HepG2 (cell line): ENCODE measurements around the gene INSIG2. TPM values are rescaled to one million over a fixed set of nuclear protein-coding genes. Genes with fewer than 3 reads are reported as not detected.
A peak's percentile ranks its signal among the peaks of the same experiment; 100 is the strongest.

Source experiments
- FOSL2 ChIP-seq: sonication (generic); formaldehyde crosslinking; IDR thresholded peaks from 2 replicates; pipeline ENCODE4 v1.4.0; 2020; ENCODE audit warnings: missing genetic modification reagents
- HOXA9 ChIP-seq: sonication (generic); formaldehyde crosslinking; IDR thresholded peaks from 2 replicates; pipeline ENCODE4 v1.8.1; 2022; ENCODE audit warnings: missing genetic modification reagents, mild to moderate bottlenecking, moderate library complexity, borderline replicate concordance
- JDP2 ChIP-seq: sonication (generic); formaldehyde crosslinking; IDR thresholded peaks from 2 replicates; pipeline ENCODE4 v1.8.1; 2022; ENCODE audit warnings: missing genetic modification reagents, borderline replicate concordance
- MYC ChIP-seq: sonication (generic); formaldehyde crosslinking; IDR thresholded peaks from 2 replicates; pipeline ENCODE4 v1.9.0; 2021; ENCODE audit warnings: missing genetic modification reagents, borderline replicate concordance
- NR2F1 ChIP-seq, 2 experiments: fragments of 450-650 bp in 1 of 2; formaldehyde crosslinking in 1 of 2; IDR thresholded peaks; 2 replicates each; pipeline versions ENCODE4 v1.5.0 to v1.6.1; 2016 to 2020; ENCODE audit warnings: mild to moderate bottlenecking in 1 of 2, missing compliant biosample characterization in 1 of 2, missing genetic modification reagents in 1 of 2, moderate library complexity in 1 of 2
- REXO4 ChIP-seq: sonication (generic); formaldehyde crosslinking; IDR thresholded peaks from 2 replicates; pipeline ENCODE4 v1.8.0; 2022; ENCODE audit warnings: missing genetic modification reagents, mild to moderate bottlenecking, borderline replicate concordance
- SKI ChIP-seq: fragments of 450-650 bp; IDR thresholded peaks from one replicate; pipeline ENCODE4 v1.6.1; 2018; ENCODE audit warnings: mild to moderate bottlenecking; ENCODE audit not compliant: partially characterized antibody
- SNAI1 ChIP-seq: sonication (generic); formaldehyde crosslinking; IDR thresholded peaks from 2 replicates; pipeline ENCODE4 v1.5.0; 2020; ENCODE audit warnings: mild to moderate bottlenecking, missing genetic modification reagents, borderline replicate concordance
- TBL1XR1 ChIP-seq: fragments of 150-350 bp; IDR thresholded peaks from 2 replicates; pipeline ENCODE4 v1.6.1; 2014; ENCODE audit warnings: borderline replicate concordance, low read length; ENCODE audit not compliant: partially characterized antibody
- TEAD2 ChIP-seq: sonication (generic); formaldehyde crosslinking; IDR thresholded peaks from 2 replicates; pipeline ENCODE4 v1.9.0; 2021; ENCODE audit warnings: missing genetic modification reagents
- ZNF367 ChIP-seq: sonication (generic); formaldehyde crosslinking; IDR thresholded peaks from 2 replicates; pipeline ENCODE4 v1.4.0; 2020; ENCODE audit warnings: missing genetic modification reagents, borderline replicate concordance
- polyA plus RNA-seq, 8 experiments: library from polyadenylated mRNA; depleted of rRNA in 3 of 8; stranded (reverse) in 7 of 8; unstranded in 1 of 8; fragments of >200 nt; fragmentation: Illumina TruSeq in 4 of 8; extraction: Trizol in 4 of 8; gene quantifications; 2 replicates each; pipeline versions ENCODE4 v1.2.1 to v1.2.3, GENCODE V29; 2011 to 2016; ENCODE audit warnings: low read depth in 4 of 8, missing spikeins in 1 of 8, mixed read lengths in 1 of 8; ENCODE audit not compliant: insufficient read depth in 1 of 8
- total RNA-seq, 5 experiments: library from RNA; depleted of rRNA; stranded (reverse); fragments of >200 nt; fragmentation: Illumina TruSeq; extraction: Trizol; gene quantifications; 2 replicates each; pipeline ENCODE4 v1.2.3, GENCODE V29; 2016; ENCODE audit warnings: low read depth in 1 of 5
- TF ChIP-seq, protein P1 (sequence below): IDR thresholded peaks from 2 replicates; pipeline ENCODE4 v1.6.1; 2012; ENCODE audit warnings: low read depth, low read length, improper control_type of control experiment
- TF ChIP-seq, protein P2 (sequence below): IDR thresholded peaks from 2 replicates; pipeline ENCODE4 v1.6.1; 2016; ENCODE audit warnings: mild to moderate bottlenecking
- TF ChIP-seq, protein P3 (sequence below): sonication (generic); formaldehyde crosslinking; IDR thresholded peaks from 2 replicates; pipeline ENCODE4 v1.5.1; 2020; ENCODE audit warnings: mild to moderate bottlenecking, missing genetic modification reagents, borderline replicate concordance
- TF ChIP-seq, protein P4 (sequence below): sonication (generic); formaldehyde crosslinking; IDR thresholded peaks from 2 replicates; pipeline ENCODE4 v1.5.1; 2020; ENCODE audit warnings: mild to moderate bottlenecking, missing genetic modification reagents, borderline replicate concordance
- TF ChIP-seq, protein P5 (sequence below): sonication (generic); formaldehyde crosslinking; IDR thresholded peaks from 2 replicates; pipeline ENCODE4 v1.9.0; 2021; ENCODE audit warnings: missing genetic modification reagents, borderline replicate concordance

The INSIG2 gene
- total and polyA plus RNA-seq, 2 of the 13 experiments (the other 11 are each of a cell fraction or from before 2014, with no cell fraction given): 73.5 to 481 TPM

DNA sequence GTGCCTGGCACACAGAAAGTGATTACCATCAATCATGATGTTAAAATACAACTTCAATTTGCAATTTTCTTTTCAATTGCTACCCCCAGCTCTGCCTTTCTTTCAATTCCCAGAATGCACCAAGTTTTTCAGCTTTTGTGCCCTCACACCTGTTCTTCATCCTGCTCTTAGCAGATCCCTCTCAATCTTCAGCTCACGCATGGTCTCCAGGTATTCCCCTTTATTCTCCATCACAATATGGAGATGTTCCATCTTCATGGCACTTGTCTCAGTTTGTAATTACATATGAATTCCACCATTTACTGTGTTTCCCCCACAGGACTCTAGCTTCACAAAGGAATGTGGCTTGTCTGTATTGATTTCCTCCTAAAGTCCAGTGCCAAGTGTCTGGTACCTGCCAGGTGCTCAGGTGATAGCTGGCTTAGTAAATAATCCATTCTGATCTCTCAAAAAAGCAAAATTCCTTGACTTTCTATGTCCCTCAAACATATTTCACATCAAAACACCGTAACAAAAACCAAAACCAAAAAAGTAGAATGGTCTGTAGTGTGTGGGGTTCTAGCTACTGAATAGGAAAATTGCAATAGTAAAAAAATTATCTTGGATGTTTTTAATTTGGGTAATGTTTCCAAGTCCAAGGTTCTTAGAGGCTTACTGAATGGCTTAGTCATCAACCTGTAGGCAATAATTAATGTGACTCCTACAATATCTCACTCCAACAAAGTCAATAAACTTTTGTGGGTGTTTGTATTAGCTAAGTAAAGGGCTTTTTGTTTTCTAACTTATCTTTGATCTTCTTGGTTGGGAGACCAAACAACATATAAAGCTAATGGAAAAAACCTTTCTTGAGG, 2.9 kb upstream of the INSIG2 start (continued):
- TF ChIP-seq, protein P1, sequence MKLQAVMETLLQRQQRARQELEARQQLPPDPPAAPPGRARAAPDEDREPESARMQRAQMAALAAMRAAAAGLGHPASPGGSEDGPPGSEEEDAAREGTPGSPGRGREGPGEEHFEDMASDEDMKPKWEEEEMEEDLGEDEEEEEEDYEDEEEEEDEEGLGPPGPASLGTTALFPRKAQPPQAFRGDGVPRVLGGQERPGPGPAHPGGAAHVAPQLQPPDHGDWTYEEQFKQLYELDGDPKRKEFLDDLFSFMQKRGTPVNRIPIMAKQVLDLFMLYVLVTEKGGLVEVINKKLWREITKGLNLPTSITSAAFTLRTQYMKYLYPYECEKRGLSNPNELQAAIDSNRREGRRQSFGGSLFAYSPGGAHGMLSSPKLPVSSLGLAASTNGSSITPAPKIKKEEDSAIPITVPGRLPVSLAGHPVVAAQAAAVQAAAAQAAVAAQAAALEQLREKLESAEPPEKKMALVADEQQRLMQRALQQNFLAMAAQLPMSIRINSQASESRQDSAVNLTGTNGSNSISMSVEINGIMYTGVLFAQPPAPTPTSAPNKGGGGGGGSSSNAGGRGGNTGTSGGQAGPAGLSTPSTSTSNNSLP: peak; percentile 93
- TF ChIP-seq, protein P2, sequence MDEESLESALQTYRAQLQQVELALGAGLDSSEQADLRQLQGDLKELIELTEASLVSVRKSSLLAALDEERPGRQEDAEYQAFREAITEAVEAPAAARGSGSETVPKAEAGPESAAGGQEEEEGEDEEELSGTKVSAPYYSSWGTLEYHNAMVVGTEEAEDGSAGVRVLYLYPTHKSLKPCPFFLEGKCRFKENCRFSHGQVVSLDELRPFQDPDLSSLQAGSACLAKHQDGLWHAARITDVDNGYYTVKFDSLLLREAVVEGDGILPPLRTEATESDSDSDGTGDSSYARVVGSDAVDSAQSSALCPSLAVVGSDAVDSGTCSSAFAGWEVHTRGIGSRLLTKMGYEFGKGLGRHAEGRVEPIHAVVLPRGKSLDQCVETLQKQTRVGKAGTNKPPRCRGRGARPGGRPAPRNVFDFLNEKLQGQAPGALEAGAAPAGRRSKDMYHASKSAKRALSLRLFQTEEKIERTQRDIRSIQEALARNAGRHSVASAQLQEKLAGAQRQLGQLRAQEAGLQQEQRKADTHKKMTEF (CRISPR knock-in tag): peak; percentile 53; the same call in 1 of the 2 replicates
- TF ChIP-seq FOSL2 (CRISPR knock-in tag) (peak; percentile 77), SNAI1 (0 out of 2 replicates have a peak, but pooled peaks have one; percentile 60), JDP2 (CRISPR knock-in tag) (no peak), MYC (CRISPR knock-in tag) (no peak), ZNF367 (CRISPR knock-in tag) (no peak), HOXA9 (no peak), TBL1XR1 (peak; percentile 45), TEAD2 (no peak), REXO4 (CRISPR knock-in tag) (no peak), SKI (peak; percentile 50), NR2F1 (CRISPR knock-in tag; IDR thresholded peaks at IDR 0.05) (peak in 1 of 2 experiments; percentile 12; a peak in 1 of 4 replicates)
- TF ChIP-seq, protein P3, sequence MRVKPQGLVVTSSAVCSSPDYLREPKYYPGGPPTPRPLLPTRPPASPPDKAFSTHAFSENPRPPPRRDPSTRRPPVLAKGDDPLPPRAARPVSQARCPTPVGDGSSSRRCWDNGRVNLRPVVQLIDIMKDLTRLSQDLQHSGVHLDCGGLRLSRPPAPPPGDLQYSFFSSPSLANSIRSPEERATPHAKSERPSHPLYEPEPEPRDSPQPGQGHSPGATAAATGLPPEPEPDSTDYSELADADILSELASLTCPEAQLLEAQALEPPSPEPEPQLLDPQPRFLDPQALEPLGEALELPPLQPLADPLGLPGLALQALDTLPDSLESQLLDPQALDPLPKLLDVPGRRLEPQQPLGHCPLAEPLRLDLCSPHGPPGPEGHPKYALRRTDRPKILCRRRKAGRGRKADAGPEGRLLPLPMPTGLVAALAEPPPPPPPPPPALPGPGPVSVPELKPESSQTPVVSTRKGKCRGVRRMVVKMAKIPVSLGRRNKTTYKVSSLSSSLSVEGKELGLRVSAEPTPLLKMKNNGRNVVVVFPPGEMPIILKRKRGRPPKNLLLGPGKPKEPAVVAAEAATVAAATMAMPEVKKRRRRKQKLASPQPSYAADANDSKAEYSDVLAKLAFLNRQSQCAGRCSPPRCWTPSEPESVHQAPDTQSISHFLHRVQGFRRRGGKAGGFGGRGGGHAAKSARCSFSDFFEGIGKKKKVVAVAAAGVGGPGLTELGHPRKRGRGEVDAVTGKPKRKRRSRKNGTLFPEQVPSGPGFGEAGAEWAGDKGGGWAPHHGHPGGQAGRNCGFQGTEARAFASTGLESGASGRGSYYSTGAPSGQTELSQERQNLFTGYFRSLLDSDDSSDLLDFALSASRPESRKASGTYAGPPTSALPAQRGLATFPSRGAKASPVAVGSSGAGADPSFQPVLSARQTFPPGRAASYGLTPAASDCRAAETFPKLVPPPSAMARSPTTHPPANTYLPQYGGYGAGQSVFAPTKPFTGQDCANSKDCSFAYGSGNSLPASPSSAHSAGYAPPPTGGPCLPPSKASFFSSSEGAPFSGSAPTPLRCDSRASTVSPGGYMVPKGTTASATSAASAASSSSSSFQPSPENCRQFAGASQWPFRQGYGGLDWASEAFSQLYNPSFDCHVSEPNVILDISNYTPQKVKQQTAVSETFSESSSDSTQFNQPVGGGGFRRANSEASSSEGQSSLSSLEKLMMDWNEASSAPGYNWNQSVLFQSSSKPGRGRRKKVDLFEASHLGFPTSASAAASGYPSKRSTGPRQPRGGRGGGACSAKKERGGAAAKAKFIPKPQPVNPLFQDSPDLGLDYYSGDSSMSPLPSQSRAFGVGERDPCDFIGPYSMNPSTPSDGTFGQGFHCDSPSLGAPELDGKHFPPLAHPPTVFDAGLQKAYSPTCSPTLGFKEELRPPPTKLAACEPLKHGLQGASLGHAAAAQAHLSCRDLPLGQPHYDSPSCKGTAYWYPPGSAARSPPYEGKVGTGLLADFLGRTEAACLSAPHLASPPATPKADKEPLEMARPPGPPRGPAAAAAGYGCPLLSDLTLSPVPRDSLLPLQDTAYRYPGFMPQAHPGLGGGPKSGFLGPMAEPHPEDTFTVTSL (CRISPR knock-in tag): peak; percentile 26; the same call in 1 of the 2 replicates
- TF ChIP-seq, protein P4, sequence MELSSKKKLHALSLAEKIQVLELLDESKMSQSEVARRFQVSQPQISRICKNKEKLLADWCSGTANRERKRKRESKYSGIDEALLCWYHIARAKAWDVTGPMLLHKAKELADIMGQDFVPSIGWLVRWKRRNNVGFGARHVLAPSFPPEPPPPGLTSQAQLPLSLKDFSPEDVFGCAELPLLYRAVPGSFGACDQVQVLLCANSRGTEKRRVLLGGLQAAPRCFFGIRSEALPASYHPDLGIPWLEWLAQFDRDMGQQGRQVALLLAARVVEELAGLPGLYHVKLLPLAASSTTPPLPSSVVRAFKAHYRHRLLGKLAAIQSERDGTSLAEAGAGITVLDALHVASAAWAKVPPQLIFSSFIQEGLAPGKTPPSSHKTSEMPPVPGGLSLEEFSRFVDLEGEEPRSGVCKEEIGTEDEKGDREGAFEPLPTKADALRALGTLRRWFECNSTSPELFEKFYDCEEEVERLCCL (CRISPR knock-in tag): no peak
- TF ChIP-seq, protein P5, sequence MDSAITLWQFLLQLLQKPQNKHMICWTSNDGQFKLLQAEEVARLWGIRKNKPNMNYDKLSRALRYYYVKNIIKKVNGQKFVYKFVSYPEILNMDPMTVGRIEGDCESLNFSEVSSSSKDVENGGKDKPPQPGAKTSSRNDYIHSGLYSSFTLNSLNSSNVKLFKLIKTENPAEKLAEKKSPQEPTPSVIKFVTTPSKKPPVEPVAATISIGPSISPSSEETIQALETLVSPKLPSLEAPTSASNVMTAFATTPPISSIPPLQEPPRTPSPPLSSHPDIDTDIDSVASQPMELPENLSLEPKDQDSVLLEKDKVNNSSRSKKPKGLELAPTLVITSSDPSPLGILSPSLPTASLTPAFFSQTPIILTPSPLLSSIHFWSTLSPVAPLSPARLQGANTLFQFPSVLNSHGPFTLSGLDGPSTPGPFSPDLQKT (CRISPR knock-in tag): no peak
